K562 (cell line): Measurements from ENCODE around the gene CFAP44.

ENCODE experiments used
- CAMTA2 ChIP-seq: fragments of 250-450 bp; sonication (Bioruptor Pico); conservative IDR thresholded peaks from 2 replicates; pipeline ENCODE4 v1.5.1; 2022
- CCAR2 ChIP-seq: fragments of 200-400 bp; formaldehyde crosslinking; IDR thresholded peaks from 2 replicates; pipeline ENCODE4 v1.6.1; 2017; ENCODE audit warnings: mild to moderate bottlenecking, low read depth, low read length
- CREBBP ChIP-seq: IDR thresholded peaks from one replicate; pipeline ENCODE4 v1.6.1; 2012; ENCODE audit warnings: low read depth, mild to moderate bottlenecking, control low read depth, inconsistent platforms, low read length
- CTCF ChIP-seq, 3 experiments: IDR thresholded peaks in 2 of 3; conservative IDR thresholded peaks in 1 of 3; 2 replicates each; pipeline ENCODE4 v1.5.1; 2011 to 2012; ENCODE audit warnings: low read length in 3 of 3, mild to moderate bottlenecking in 3 of 3, control low read depth in 2 of 3, improper control_type of control experiment in 1 of 3, inconsistent platforms in 1 of 3, low read depth in 1 of 3, mixed read lengths in 1 of 3, moderate library complexity in 1 of 3; ENCODE audit not compliant: insufficient read depth in 2 of 3
- MAZ ChIP-seq, 2 experiments: fragments of 450-650 bp in 1 of 2; sonication (generic) in 1 of 2; formaldehyde crosslinking; IDR thresholded peaks in 1 of 2; conservative IDR thresholded peaks in 1 of 2; 2 replicates each; pipeline versions ENCODE4 v1.4.0 to v1.5.0; 2020; ENCODE audit warnings: mild to moderate bottlenecking in 1 of 2, missing genetic modification reagents in 1 of 2
- MYC ChIP-seq, 2 experiments: fragments of 250-450 bp in 1 of 2; sonication (Bioruptor Pico) in 1 of 2; IDR thresholded peaks; 2 replicates each; pipeline versions ENCODE4 v1.5.1 to v1.6.1; 2012 to 2021; ENCODE audit warnings: low read depth in 2 of 2, borderline replicate concordance in 1 of 2, improper control_type of control experiment in 1 of 2, low read length in 1 of 2, mild to moderate bottlenecking in 1 of 2, moderate library complexity in 1 of 2
- POLR2AphosphoS5 ChIP-seq: IDR thresholded peaks from 2 replicates; pipeline ENCODE4 v1.6.1; 2011; ENCODE audit warnings: mild to moderate bottlenecking, low read depth, low read length, moderate library complexity; ENCODE audit not compliant: control insufficient read depth, insufficient read depth
- RFX1 ChIP-seq: fragments of 450-650 bp; IDR thresholded peaks from 2 replicates; pipeline ENCODE4 v1.6.1; 2016; ENCODE audit warnings: mild to moderate bottlenecking, moderate library complexity
- TFAM ChIP-seq: fragments of 250-450 bp; sonication (Bioruptor Pico); conservative IDR thresholded peaks from 2 replicates; pipeline ENCODE4 v1.5.0; 2021; ENCODE audit warnings: mild to moderate bottlenecking, moderate library complexity
- TF ChIP-seq, protein P1 (sequence below): fragments of 450-650 bp; formaldehyde crosslinking; IDR thresholded peaks from 2 replicates; pipeline ENCODE4 v1.4.0; 2020; ENCODE audit warnings: mild to moderate bottlenecking, mixed read lengths
- TF ChIP-seq, protein P2 (sequence below): fragments of 250-450 bp; sonication (Bioruptor Pico); IDR thresholded peaks from 2 replicates; pipeline ENCODE4 v1.8.0; 2022; ENCODE audit warnings: moderate library complexity, mild to moderate bottlenecking, inconsistent platforms
- TF ChIP-seq, protein P3 (sequence below): fragments of 450-650 bp; conservative IDR thresholded peaks from 2 replicates; pipeline ENCODE4 v1.6.1; 2016; ENCODE audit warnings: missing genetic modification characterization, low read depth, mild to moderate bottlenecking, control low read depth, missing compliant biosample characterization

GRCh38 chr3:113461488-113461887 lies 20.2 kb upstream of the CFAP44 start:
- TF ChIP-seq CTCF (IDR thresholded peaks at IDR 0.05 in 2 of 3, conservative IDR thresholded peaks at IDR 0.05 in 1 of 3; ENCODE audit: insufficient read depth in 2 of 3, low read depth in 1 of 3, low read length in 3 of 3) (no peak), TFAM (no peak), RFX1 (no peak), CCAR2 (no peak), MYC (IDR thresholded peaks at IDR 0.05; ENCODE audit: low read depth, low read length) (no peak), MYC (CRISPR knock-in tag; IDR thresholded peaks at IDR 0.05; ENCODE audit: borderline replicate concordance, low read depth) (no peak), MAZ (CRISPR knock-in tag; conservative IDR thresholded peaks at IDR 0.05 in 1 of 2, IDR thresholded peaks at IDR 0.05 in 1 of 2) (no peak), CAMTA2 (CRISPR knock-in tag) (no peak), POLR2AphosphoS5 (no peak), CREBBP (no peak)
- TF ChIP-seq, protein P1, sequence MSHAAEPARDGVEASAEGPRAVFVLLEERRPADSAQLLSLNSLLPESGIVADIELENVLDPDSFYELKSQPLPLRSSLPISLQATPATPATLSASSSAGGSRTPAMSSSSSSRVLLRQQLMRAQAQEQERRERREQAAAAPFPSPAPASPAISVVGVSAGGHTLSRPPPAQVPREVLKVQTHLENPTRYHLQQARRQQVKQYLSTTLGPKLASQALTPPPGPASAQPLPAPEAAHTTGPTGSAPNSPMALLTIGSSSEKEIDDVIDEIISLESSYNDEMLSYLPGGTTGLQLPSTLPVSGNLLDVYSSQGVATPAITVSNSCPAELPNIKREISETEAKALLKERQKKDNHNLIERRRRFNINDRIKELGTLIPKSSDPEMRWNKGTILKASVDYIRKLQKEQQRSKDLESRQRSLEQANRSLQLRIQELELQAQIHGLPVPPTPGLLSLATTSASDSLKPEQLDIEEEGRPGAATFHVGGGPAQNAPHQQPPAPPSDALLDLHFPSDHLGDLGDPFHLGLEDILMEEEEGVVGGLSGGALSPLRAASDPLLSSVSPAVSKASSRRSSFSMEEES = no peak
- TF ChIP-seq, protein P2, sequence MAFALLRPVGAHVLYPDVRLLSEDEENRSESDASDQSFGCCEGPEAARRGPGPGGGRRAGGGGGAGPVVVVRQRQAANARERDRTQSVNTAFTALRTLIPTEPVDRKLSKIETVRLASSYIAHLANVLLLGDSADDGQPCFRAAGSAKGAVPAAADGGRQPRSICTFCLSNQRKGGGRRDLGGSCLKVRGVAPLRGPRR (CRISPR knock-in tag) = no peak
- TF ChIP-seq, protein P3, sequence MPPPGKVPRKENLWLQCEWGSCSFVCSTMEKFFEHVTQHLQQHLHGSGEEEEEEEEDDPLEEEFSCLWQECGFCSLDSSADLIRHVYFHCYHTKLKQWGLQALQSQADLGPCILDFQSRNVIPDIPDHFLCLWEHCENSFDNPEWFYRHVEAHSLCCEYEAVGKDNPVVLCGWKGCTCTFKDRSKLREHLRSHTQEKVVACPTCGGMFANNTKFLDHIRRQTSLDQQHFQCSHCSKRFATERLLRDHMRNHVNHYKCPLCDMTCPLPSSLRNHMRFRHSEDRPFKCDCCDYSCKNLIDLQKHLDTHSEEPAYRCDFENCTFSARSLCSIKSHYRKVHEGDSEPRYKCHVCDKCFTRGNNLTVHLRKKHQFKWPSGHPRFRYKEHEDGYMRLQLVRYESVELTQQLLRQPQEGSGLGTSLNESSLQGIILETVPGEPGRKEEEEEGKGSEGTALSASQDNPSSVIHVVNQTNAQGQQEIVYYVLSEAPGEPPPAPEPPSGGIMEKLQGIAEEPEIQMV (tag) = no peak
